Mesenteric fat pad (tissue), 1 donor: ENCODE results near the gene EGFR. TPM values are rescaled to one million over a fixed set of nuclear protein-coding genes. Genes with fewer than 3 reads are reported as not detected.

ENCODE experiments used
- DNase-seq: peaks from one replicate; pipeline ENCODE4 v3.0.0-alpha.2; 2020; ENCODE audit warnings: low spot score
- total RNA-seq: library from RNA; stranded (reverse); fragmentation: NEBNext Ultra II Directional; extraction: Animal tissue kit (Norgen Biotek cat#: 25700); gene quantifications from one replicate; pipeline ENCODE4 v1.2.1, GENCODE V29; 2021
- donor health status: DM: yes; HTN: yes; CAD: no.

Gene EGFR
- total RNA-seq, 1 donor from 2014 or later: 80.9 TPM

DNA sequence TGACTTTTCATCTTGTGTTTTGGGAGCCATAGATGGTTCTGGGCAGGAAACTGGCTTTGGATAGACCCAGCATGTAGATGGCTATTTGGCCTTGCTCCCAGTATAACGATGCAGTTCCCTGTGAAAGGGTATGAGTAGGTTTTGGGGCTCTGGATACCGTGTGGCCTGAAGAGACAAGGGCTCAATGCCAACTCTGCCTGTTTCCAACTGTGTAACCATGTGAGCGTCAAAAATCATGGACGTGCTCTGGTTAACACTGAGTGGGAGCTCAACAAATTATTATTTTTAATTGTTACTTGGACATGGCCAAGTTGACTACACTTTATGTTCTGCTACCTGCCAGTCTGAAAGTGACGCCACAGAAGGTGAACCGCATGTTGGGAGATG, 41.8 kb downstream of the EGFR start:
- no peak for DNase-seq

DNA sequence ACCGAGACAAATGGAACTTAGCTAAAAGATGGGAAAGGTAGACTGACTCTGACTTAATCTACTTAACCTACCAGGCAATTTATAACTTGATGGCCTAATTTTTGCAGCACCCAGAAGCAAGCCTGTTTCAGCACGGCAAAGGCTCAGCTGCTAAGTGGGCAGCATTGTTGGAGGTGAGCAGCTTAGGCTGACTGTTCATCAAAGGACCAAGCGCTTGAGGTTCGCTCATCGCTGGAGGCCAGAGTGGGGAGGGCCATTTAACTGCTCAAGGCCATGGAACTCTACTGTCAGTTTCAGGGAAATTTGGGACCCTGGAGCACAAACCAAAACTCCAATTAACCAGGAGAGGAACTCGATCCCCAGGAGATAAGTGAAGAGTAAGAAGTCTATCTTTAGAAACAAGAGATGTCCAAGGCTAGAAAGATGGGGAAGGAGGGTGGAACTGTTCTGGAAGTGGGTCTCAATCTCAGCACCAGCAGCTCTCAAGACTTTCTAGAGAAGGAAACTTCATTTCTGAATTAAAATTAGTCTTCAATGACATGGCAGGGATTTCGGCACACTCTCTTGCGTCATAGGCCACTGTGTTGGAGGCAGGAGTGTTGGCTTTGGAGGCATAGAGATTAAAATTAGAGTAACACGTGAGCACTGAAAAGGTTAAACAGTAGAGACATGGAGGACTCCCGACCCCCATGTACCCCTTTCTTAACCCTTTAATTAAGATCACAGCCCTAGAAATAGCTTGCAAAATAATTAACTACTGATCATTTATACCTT, 43.1 kb downstream of the EGFR start:
- DNase-seq: no peak

DNA sequence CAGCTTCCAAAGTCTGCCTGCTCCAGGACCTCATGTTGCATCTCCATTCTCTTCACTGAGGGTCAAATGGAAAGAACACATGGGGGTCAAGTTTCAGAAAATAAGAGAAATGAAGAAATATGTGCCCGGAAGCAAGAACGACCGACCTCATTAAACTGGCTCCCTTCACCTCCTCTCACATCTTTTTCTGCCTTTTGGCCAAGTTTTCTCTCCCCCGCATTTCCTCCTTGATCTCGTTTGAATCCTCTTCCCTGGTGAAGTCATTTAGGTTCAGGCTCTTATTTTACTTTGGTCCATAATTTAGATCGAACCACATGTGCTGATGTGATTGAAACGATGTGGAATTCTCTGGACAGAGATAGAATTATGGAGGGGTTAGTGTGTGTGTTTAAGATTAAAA, 44.2 kb downstream of the EGFR start:
- no peak for DNase-seq

DNA sequence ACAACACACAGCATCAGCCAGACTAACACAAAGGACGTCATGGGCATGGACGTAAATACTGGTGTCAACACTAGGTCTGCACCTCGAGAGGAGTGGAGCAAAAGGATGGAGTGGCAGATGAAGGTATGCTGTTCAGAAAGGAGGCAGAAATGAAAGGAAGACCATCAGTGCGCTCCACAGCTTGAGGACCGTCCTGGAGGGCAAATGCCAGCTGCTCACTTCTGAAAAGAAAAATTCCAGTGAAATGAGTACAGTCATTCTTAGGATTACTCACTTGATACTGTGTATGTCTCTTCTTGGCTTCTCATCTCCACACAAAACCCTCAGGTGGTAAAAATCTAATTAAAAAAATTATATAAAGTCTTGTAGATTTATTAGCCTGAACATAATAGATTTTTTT, 44.8 kb downstream of the EGFR start:
- no peak for DNase-seq

DNA sequence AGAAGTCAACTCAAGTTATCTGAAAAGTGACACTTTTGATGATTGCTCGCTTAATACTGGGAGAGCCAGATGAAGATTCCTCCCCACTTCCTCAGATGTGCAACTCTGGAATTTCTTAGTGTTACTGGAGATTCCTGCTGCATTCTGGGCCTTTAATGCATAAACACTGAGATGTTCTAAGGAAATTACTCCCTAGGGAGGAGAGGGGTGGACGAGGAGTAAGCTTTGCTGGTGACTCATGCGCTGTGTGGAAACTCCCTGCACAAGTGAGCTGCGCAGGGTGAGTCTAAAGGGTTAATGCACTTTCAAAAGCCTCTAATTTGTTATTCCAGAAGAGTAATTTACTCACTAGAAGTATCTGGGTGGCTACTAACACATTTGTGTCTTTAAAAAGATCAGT, 46.3 kb downstream of the EGFR start:
- no peak for DNase-seq

DNA sequence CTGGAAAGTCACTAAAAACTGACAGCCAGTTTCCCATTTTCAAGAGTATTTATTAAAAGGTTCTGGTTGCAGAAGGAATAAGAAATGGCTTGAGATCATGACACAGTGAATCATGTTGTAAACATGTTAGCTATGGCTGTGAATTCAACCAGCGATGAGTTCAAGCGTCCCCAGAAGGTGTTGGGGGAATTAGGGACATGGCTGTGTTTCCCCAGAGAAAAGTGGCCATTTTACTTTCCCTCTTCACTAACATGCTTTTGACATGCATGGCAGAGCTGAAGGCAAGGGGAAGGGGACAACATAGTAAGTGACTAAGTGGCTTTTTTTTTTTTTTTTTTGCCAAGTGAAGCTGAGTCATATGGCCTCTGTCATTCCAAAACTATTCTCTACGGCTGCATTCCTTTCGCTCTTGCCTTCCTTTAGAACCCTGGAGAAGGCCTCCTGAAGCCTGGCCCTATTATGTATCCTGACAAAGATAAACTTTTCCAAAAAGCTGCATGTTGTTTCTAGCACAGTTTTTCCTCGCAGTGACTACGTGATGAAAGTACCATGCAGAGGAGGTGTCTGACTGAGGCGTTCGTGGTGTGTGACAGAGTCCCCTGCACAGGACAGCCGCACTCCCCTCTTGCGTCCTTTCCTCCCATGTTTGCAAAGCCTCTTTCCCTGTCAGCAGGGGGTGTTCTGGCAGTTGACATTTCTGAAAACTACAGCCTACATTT, 46.9 kb downstream of the EGFR start:
- no peak for DNase-seq

DNA sequence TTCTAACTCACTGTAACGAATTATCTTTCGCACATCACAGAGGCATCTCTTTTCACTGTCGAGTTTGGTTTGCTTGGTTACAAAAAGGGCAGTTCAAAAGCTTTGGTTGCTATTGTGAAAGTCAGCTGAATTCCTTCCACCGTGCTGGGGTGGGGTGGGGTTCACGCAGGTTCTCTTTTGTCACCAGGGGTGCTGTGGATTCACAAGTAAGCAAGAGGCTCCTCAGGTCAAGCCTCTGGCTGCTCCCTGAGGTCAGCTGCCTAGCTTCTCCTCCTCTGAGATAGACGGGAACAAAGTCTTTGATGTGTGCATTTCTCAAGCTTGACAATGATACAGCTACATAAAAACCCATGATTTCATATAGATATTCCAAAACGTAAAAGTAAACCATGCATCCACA, 47.7 kb downstream of the EGFR start:
- DNase-seq: no peak

DNA sequence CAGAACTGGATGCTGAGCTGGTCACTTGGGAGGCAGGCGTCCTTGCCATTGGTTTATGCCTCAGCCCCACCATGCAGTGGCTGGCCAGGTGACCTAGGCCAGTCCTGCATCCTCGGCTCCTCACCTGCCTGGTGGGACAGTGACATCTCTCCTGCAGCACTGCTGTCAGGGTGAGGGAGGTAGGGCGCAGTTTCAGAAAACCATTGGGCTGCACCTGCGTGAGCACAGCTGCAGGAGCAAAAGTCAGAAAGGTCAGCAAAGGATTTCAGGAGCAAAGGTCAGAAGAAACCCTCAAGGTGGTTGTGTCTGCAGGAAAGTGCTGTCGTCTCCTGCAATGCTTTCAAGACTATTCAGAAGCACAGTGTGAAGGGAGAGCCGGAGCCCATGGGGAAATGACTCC, 48.1 kb downstream of the EGFR start:
- DNase-seq: no peak

DNA sequence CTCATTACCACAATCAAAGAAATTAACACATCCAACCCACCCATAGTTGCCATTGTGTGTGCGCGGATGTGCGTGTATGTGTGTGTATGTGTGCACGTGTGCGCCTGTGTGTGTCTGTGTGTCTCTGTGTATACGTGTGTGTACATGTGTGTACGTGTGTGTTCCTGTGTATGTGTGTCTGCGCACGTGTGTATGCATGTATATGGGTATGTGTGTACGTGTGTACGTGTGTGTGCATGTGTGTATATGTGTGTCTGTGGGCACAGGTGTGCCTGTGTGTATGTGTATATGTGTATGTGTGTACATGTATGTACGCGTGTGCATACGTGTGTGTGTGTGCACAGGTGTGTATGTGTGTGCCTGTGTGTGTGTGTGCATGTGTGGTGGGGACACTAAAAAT, 48.9 kb downstream of the EGFR start:
- no peak for DNase-seq

DNA sequence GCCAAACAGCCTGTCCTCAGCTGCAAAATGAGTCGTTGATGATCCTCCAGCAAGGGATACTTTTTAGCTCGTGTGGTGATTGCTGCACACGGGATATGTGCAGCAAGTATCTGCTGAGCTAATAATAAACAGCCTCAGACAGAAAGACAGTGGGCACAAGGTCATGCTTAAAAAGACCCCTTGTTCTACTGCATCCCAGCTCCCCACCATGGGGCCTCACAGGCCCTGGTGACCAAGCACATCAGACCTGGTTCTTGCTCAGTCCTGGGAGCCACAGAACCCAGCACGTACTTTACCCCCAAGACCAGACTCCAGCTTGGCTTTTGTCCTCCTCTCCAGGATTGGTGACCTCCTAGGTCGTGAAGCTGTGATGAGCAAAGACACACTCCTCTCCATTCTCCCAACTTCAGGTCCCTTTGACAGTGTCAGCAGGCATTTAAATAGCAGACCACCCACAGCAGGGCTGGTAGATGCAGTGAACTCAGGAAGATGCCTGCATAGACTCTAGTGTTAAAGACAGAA, 50.5 kb downstream of the EGFR start:
- no peak for DNase-seq

DNA sequence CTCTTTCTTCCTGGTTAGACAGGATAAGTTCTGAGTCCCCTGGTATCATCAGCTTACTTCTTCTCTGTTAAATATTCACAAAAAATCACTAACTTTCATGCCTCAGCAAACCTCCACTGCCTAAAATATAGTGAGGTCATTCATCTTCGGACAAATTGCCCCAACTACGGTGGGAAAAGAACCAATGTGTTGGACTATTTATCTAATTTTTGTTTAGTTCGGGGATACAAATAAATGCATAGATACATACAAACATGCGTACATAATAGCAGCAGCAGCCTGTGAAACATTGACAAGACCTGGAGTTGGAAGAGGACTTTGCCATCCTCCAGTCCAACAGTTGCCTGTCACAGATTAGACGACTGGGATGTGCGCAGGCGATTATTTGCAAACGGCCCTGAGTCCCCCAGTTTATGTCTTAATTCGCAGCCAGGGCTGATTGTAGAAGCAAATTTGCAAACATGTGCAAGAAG, 51.5 kb downstream of the EGFR start:
- no peak for DNase-seq

DNA sequence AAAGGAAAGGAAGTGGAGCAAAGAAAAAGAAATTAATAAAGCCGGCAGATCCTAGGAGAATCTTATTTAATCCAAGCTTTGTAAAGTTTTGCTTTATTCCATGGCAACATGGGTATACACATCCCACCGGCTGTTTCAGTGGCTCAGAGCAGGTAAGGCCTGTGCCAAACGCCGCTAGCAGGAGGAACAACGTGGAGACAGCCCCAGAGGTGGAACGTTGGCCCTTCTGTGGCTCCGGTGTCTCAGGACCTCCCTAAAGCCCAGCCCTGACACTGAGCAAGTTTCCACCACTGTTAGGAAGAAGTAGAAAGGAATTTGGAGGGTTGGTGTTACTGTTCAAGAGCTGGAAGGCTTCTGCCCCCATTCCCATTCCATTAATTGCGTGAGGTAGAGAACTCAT, 52.0 kb downstream of the EGFR start:
- no peak for DNase-seq

DNA sequence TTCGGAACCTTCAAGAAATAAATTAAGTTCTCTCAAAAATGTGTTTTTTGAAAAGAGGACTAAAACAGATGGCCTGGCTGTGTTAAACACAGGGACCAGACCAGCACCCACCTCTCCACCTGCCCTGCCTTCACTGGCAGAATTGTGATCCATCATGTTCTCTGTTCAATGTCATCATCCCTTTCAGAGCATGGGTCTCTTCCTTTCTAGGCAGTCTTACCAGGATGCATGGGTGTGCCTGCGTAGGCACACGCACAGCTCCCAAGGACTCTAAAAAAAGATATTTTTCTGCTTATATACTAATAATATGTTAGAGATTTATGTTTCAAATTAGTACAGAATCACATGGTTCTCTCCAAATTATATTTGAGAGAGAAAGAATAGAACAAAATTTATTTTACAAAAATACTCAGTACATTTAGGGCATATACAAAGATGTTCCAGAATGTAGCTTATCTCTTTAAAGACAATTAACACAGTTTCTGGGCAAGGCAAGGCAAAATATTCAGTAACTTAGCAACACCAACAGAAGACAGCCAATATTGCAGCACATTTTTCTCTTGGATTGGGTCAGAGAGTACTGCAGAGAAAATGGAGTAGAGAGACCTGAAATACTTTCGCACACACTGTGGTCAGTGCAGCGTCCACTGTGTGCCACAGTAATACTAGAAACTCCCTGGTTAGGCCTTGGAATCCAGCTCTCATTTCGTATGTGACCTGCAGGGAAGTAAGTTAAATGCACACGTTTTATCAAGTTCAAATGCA, 52.8 kb downstream of the EGFR start:
- DNase-seq: no peak

DNA sequence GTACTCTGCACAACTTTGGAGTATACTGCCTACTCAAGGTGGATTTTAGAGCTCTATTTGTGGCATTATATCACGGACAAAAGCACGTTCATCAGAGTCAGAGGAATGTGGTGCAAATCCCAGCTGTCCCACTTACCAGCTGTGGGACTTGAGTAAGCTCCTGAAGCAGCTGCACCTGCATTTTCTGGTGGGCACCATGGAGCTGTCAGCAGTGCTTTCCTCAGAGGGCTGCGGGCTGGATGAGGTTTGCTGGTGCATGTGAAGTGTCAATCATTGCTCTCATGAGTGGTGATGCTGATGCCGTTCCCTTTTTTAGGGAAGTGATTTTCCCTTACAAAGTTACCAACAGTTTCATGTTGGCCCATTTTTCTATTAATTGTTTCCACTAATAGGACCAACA, 53.4 kb downstream of the EGFR start:
- DNase-seq: no peak

DNA sequence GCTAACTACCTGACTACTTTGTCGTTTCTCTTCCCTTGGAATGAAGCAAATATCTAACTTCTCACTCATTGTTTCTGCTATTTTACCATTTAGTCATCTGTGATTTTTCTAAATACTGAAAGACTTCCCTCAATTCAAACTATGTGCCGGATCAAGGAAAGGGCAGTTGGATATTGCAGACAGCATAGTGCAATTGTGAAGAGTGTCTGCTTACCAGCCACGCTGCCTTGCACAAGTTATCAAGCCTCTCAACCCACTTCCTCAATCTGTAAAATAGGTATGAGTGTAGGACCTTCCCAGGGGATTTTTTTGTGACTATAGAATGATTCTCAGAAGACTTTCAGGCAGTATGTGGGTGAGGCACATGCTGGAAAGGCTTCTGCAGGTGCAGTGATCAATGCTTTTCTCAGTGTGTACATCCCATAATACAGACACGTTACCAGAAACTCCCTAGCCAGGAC, 54.3 kb downstream of the EGFR start:
- DNase-seq: no peak

DNA sequence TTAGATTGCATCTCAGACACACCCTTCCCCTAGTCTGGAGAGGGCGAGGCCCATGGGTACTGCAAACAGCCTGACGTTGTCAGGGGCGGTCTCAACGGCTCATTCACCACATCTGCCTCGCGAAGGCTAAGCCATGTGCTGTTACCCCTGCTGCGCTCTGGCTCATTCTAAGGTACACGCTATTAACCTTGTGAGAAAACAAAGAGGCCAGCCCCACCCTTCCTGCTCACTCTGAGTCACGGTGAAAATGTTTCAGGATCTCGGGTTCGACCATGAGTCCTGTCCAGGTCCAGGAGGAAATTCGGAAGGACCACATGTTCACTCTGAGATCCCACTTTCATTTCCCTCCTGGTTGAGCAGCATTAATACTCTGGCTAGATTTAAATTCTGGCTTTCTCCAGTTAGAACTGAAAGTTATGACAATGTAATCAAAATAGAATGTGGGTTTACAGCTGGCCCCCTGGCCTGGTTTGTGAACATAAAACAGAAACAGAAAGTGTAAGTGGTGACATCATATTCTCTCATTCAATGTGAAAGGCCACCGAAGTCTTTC, 55.2 kb downstream of the EGFR start:
- no peak for DNase-seq

DNA sequence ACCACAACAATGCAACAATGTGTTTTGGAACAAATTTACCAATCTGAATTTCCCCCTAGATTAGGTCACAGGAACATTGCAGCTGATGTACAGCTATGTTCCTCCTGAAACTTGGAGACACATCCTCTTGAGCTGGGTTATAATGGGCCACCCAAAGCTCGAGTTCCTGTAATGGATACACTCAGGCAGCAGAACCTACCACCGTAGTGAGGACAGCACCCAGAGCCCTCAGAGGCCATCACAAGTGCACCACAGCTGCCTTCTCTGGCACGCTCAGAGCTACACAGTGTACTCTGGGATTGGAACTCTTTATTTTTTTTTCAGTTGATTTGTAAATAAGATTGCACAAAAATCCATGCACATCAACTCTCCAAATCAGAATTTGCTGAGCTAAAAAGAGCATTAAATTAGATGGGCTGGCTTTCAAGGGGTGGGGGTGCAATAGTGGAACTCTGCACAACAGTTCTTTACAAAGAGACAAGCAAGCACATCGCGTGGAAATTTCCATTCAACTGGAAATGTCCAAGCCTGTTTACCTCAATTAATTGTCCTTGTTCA, 56.7 kb downstream of the EGFR start:
- no peak for DNase-seq

DNA sequence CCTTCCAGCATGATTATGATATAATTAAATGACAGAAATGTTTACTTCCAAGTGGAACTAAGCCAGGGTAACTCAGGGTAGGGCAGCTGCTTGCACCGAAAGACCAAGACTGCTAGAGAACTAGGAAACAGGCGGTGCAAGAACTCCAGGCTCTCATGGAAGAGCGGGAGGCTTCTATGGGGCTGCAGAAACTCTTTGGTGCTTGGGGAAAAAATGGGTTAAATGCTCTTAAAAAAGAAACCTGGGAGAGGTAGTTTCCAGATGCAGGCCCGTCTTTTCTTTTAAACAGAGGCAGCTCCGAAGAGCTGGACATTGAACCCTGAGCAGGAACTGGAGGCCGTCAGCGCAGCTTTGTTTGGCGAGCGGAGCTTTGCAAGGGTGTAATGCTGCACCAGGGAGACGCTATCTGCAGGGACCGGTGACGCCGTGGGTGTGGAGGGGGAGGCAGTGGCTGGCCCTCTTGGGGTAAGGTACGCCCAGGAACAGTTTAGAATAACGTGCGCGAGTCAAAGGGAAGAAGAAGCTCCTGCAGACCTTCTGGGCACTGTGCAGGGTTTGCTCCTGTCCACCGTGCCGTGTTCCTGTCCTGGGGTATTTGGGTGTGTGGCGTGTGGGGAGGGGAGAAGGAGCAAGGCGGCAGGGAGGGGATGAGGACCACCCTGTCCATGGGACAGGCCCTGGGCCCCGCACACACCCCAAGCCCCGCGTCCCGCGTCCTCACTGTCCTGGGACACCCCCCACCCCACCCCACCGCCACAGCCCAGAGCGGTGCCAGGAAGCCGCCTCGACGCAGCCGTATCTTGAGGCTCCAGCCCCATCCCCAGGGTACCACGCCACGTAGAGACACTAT, 59.0 kb downstream of the EGFR start:
- DNase-seq: no peak

DNA sequence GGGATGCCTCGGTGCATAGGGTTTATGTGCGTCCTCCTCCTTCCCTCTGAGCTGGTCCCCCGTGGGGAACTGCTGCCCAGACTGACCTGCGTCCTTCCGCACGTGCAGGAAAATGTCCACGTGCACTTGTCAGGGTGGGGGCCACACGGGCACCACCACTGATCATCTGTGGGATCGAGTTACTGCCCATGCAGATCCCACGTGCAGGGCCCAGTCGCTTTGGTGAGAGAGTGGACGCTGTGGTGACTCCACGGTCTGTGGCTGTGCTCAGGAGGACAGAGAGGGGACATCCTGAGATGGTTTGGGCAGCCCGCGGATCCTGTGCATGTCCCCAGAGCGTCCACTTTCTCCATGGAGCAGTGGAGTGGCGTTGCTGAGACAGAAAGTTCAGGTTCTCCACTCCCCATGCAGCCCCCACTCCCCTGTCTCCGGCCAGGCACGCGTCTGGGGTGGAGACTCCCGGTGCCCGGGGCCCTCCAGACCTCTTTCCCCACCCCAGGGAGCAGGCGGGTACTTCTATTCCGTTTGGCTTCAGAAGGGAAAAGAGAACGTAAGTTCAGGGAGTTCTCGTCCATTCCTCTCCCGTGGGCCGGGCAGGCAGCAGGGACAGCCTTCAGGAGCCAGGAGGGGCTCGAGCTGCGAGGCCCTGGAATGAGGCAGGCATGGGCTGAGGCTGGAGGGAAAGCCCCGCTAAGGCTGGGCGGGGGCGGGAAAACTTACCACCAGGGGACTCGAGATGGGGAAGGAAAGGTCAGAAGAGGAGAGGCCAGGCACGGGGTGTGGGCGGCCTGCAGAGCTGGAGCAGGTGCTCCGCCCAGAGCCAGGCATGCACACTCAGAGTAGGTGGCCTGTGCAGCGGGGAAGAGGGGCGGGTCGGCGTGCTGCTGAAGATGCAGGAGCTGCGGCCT, 59.9 kb downstream of the EGFR start:
- DNase-seq: no peak
